ENCODE measurements around the gene TSPYL1.
"Not testable (repeated sequence)": the region's sequence is repeated elsewhere in the genome, so short reads cannot be mapped to it uniquely, and the experiment has no call there.

TSPYL1 gene

DNA sequence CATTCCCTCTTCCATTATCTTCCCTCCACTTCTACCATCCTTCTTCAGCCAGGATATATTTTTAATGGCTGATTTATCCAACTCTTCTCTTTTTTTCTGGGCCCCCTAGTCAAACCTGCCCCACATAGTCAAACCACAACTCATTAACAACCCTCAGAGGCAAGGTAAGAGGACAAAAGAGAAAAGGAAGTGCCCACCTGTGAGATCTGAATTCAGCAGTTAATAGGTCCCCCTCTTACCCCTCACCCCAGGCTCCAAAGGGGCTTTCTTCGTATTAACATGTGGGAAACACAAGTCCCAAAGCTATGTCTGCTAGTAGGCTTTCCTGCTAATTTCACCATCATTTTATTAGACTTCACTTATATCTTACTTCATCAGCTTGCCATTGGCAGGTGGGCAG is 44.1 kb upstream of the TSPYL1 start:
- no peak overlapping the region for H3K4me3 ChIP-seq (replicated peaks; ENCODE audit: low read depth, low read length)
- DNase-seq (ENCODE audit: extremely low read depth, low read depth) = no peak

DNA sequence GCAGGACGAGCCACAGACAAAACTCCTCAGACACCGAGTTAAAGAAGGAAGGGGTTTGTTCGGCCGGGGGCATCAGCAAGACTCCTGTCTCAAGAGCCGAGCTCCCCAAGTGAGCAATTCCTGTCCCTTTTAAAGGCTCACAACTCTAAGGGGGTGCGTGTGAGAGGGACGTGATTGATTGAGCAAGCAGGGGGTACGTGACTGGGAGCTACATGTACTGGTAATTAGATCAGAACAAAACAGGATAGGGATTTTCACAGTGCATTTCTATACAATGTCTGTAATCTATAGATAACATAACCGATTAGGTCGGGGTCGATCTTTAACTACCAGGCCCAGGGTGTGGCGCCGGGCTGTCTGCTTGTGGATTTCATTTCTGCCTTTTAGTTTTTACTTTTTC is 42.2 kb upstream of the TSPYL1 start:
- DNase-seq (ENCODE audit: extremely low read depth, low read depth); H3K4me3 ChIP-seq (replicated peaks; ENCODE audit: low read depth, low read length): not testable (repeated sequence)

More for the DNA sequence above, 44.1 kb upstream of the TSPYL1 start:
- no peak for TF ChIP-seq CTCF (IDR thresholded peaks at IDR 0.05; ENCODE audit: low read depth, low read length, missing control alignments)

- no peak overlapping the region for H3K4me3 ChIP-seq (replicated peaks; ENCODE audit: low read depth, low read length)
- no peak for DNase-seq (ENCODE audit: extremely low read depth, low read depth)
- no peak for TF ChIP-seq CTCF (IDR thresholded peaks at IDR 0.05; ENCODE audit: low read depth, low read length, missing control alignments)
These were observed 37.2 kb upstream of the TSPYL1 start for GRCh38 chr6:116316772-116317467.

DNA sequence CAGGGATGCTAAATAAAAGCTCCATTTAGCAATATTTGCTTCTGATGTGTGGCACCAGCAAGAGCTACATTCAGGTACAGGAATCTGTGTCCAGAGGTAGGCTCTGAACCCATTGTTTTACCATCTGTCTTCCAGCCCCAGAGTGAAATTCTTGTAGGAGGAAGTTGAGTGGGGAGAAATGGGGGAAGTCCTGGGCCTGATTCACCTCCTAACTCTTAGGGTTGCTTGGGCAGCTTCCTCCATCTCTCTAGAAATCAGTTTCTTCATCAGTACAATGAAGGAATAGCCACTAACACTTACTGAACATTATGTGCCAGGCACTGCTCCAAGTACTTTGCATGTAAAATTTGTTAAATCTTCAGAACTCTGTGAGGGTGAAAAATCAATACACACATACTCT is 35.1 kb upstream of the TSPYL1 start:
- no peak overlapping the region for H3K4me3 ChIP-seq (replicated peaks; ENCODE audit: low read depth, low read length)
- DNase-seq (ENCODE audit: extremely low read depth, low read depth) = no peak
- no peak for TF ChIP-seq CTCF (IDR thresholded peaks at IDR 0.05; ENCODE audit: low read depth, low read length, missing control alignments)

GRCh38 chr6:116314218-116314617 is 34.5 kb upstream of the TSPYL1 start:
- DNase-seq (ENCODE audit: extremely low read depth, low read depth) = no peak
- H3K4me3 ChIP-seq (replicated peaks; ENCODE audit: low read depth, low read length) = no peak overlapping the region
- no peak for TF ChIP-seq CTCF (IDR thresholded peaks at IDR 0.05; ENCODE audit: low read depth, low read length, missing control alignments)

GRCh38 chr6:116313101-116313776 is 33.5 kb upstream of the TSPYL1 start:
- no peak for TF ChIP-seq CTCF (IDR thresholded peaks at IDR 0.05; ENCODE audit: low read depth, low read length, missing control alignments)
- DNase-seq (ENCODE audit: extremely low read depth, low read depth) = no peak
- no peak overlapping the region for H3K4me3 ChIP-seq (replicated peaks; ENCODE audit: low read depth, low read length)

DNA sequence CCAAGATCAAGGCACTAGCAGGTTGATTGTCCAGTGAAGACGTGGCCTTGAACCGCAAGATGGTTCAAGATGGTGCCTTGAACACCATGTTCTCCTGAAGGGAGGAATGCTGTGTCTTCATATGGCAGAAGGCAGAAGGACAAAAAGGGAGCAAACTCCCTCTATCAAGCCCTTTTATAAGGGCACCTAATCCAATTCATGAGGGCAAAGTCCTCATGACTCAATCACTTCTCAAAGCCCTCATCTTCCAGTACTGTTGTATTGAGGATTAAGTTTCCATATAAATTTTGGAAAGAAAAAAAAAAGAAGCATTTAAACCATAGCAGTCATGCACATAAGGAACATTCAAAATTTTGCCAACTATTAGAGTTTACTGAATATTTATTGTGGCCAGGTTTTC is 29.9 kb upstream of the TSPYL1 start:
- no peak for DNase-seq (ENCODE audit: extremely low read depth, low read depth)
- no peak for TF ChIP-seq CTCF (IDR thresholded peaks at IDR 0.05; ENCODE audit: low read depth, low read length, missing control alignments)
- no peak overlapping the region for H3K4me3 ChIP-seq (replicated peaks; ENCODE audit: low read depth, low read length)

Data from HFF-Myc (cell line).